Neuron (in vitro differentiated cells): Measurements from ENCODE around the gene IRF1.
"Not testable (repeated sequence)": the region's sequence is repeated elsewhere in the genome, so short reads cannot be mapped to it uniquely, and the experiment has no call there.

Experiments used
- H2AFZ ChIP-seq: one replicate; pipeline ENCODE4 v1.6.1; 2013; ENCODE audit warnings: low read depth, mild to moderate bottlenecking, inconsistent platforms, low read length, moderate library complexity
- H3K27me3 ChIP-seq: one replicate; pipeline ENCODE4 v1.6.1; 2013; ENCODE audit warnings: low read length; ENCODE audit not compliant: insufficient read depth
- H3K36me3 ChIP-seq: one replicate; pipeline ENCODE4 v1.6.1; 2013; ENCODE audit warnings: low read length; ENCODE audit not compliant: insufficient read depth
- H3K4me1 ChIP-seq: one replicate; pipeline ENCODE4 v1.6.1; 2013; ENCODE audit warnings: low read length; ENCODE audit not compliant: insufficient read depth
- H3K4me3 ChIP-seq: 2 replicates; pipeline ENCODE4 v1.5.1; 2013; ENCODE audit warnings: mild to moderate bottlenecking, low read length, moderate library complexity
- H3K9me3 ChIP-seq: one replicate; pipeline ENCODE4 v1.6.1; 2013; ENCODE audit warnings: low read length

Gene IRF1, protein sequence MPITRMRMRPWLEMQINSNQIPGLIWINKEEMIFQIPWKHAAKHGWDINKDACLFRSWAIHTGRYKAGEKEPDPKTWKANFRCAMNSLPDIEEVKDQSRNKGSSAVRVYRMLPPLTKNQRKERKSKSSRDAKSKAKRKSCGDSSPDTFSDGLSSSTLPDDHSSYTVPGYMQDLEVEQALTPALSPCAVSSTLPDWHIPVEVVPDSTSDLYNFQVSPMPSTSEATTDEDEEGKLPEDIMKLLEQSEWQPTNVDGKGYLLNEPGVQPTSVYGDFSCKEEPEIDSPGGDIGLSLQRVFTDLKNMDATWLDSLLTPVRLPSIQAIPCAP

DNA sequence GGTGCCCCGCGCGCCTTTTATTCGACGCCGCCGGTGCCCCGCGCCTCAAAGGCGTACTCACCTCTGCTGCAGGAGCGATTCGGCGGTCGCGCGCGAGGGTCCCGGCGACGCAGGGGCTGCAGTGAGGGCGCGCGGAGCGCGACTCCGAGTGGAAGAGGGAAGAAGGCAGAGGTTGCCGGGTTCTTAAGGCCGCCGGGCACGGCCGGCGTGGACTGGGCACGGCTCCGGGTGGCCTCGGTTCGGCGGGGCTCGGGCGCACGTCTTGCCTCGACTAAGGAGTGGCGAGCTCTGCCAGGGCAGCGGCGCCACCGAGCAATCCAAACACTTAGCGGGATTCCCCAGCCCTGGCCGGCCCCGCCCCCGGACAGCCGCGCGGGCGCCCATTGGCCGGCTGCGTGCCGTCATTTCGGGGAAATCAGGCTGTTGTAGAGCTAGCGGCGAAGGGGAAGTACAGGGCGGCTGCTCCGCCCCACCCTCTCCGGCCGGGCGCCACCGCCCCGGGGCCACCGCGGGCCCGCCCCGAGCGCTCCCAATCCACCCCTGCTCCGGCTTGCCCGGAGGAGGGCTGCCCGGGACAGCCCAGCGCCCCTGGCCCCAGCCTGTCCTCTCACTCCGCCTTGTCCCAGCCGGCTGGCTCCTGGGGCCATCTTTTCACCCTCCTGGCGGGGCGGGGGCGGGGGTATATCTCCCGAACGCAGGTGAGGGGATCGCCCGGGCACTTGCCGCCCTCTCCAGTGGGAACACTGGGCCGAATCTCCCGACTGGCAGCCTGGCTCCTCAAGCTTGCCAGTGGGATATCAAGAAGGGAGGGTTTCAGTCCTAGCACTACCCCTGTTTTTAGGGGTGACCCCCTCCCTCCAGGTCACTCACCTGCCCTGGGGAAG, at the start of gene IRF1:
TSS of gene IRF1 (minus strand) at position 290 of the 884 bp plus-strand sequence. CDS start 1,295 bp downstream, outside the sequence.
- peak within 1 kb of the TSS; percentile 82 for H3K4me3 ChIP-seq
- H3K27me3 ChIP-seq = peaks cover 13% of the 10 kb centered on the region
- H3K9me3 ChIP-seq = no peaks in the 10 kb centered on the region
- H3K36me3 ChIP-seq = peaks cover 12% of the 10 kb centered on the region
- peak within 1 kb of the TSS; percentile 91 for H2AFZ ChIP-seq
- H3K4me1 ChIP-seq = peaks cover 18% of the 10 kb centered on the region

DNA sequence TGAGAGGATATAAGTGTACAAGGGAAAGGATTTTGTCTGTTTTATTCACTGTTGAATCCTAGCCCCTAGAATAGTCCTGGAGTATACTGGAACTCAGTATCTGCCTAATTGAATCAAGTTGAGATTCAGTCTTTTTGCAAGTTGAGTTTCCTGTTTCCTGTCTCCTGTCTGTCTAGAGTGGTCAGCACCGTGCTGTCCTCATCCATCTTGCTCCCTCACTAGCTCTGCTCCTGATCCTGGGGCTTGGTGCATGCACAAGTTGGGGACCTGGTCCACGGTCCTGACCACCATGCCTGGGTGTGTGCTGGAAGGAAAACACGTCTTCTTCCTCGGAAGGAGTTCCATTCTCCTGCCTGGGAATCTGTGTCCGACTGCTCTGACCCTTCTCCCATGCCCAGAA, 49.6 kb upstream of the IRF1 start:
- Histone ChIP-seq H2AFZ (no peak overlapping the region), H3K36me3 (no peaks in the 10 kb centered on the region), H3K27me3 (peaks cover 3% of the 10 kb centered on the region), H3K4me1 (no peaks in the 10 kb centered on the region), H3K9me3 (no peaks in the 10 kb centered on the region), H3K4me3 (no peak overlapping the region)

DNA sequence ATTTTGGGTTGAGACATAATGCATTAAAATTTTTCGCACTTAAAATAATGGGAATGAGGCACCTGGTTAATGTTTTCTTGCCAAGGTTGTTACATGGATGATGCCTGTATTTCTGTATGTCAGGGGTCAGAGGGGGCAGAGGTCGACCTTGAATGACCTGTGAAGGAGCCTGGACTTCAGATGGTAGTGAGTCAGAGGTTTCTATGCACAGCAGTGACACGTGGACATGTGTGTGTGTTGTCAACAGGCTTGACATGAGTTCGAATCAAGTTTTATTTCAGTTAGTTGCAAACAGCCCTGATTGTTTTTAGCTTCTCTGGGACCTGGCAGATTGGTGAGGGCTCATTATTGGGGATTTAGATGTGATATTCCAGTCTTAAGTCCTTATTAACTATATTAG, 49.1 kb upstream of the IRF1 start:
- Histone ChIP-seq H3K9me3 (no peaks in the 10 kb centered on the region), H3K27me3 (peaks cover 3% of the 10 kb centered on the region), H2AFZ (no peak overlapping the region), H3K4me3 (no peak overlapping the region), H3K4me1 (no peaks in the 10 kb centered on the region), H3K36me3 (no peaks in the 10 kb centered on the region)

- H3K4me3 ChIP-seq = no peak overlapping the region
- no peaks in the 10 kb centered on the region for H3K4me1 ChIP-seq
- H3K27me3 ChIP-seq = peaks cover 7% of the 10 kb centered on the region
- no peak overlapping the region for H2AFZ ChIP-seq
- H3K36me3 ChIP-seq = no peaks in the 10 kb centered on the region
- H3K9me3 ChIP-seq = no peaks in the 10 kb centered on the region
These were observed 40.4 kb upstream of the IRF1 start for GRCh38 chr5:132530946-132531345.

DNA sequence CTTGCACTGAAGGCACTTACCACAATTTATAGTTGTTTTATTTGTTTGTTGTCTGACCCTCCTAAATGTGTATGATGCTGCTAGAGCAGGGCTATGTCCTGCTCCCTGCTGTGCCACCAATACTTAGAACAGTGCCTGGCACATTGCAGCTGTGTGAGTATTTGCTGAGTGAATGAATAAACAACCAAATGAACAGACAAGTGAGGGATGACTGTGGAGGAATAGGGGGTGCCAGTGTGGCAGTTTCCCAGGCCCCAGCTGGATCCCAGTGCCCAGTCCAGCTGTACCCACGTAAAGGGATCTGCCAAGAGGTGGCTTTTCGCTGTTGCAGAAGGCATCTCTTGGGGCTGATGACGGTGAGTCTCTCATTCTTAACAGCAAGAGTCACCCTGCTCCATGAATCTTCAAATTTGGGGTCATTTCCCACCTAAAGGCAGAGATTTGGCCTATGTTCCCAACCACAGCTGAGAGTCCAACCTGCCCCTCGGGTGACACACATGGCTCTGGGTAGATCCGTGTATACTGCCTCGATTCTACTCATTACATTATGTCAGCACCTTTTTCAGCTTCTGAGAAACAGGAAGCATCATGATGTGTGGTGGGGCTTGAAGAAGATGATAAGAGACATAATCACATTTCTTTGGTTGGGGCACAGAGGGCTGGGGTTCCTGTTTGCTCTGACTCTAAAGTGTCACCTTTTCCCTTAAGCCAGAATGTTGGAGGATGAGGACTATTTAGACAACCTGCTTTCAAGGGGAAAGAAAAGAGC, 38.5 kb upstream of the IRF1 start:
- Histone ChIP-seq H2AFZ (no peak overlapping the region), H3K4me3 (no peak overlapping the region), H3K27me3 (peaks cover 7% of the 10 kb centered on the region), H3K4me1 (no peaks in the 10 kb centered on the region), H3K36me3 (no peaks in the 10 kb centered on the region), H3K9me3 (no peaks in the 10 kb centered on the region)

DNA sequence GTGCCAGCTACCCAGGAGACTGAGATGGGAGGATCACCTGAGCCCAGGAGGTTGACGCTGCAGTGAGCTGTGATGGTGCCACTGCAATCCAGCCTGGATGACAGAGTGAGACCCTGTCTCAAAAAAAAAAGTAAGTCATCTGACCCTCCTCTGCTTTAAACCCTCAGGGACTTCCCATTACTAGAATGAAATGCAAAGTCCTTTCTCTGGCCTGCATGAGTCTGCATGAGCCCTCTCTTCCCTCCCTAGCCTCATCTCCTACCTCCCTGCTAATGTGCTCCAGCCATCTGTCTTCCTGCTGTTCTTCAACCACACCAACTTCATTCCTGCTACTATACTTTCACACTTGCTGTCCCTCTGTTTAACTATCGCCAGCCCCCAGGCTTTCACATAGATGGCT, 37.4 kb upstream of the IRF1 start:
- H3K4me3 ChIP-seq = no peak overlapping the region

DNA sequence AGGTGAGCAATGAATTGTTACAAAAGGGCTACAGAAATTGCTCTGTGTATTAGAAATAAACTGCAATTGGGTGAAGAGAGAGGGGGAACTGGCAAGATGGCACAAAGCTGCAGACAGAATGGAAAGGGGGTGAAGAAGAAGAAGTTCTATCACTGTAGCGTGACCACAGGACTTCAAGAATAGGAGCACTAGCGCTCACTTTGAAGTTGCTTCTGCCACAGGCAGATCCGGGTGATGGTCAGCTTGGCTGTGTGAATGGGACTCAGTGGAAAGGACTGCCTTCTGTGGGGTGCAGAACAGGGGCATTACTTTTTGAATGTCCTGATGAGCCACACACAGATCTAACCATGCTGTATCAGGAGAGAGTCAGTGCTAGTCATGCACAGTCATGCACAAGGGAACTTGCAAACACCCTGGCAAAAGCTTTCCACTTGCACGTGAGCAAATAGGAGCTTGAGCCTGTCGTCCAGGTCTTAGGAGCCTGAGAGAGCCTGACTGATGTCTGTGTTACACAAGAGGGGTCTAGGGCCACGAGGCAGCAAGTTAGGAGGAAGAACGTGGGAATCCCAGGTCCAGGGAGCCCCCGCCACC, 36.5 kb upstream of the IRF1 start:
- Histone ChIP-seq H3K36me3 (no peaks in the 10 kb centered on the region), H3K4me3 (no peak overlapping the region), H3K4me1 (no peaks in the 10 kb centered on the region), H2AFZ (peak overlapping the region; percentile 8), H3K27me3 (peaks cover 7% of the 10 kb centered on the region), H3K9me3 (no peaks in the 10 kb centered on the region)

More for the DNA sequence above, 37.4 kb upstream of the IRF1 start:
- Histone ChIP-seq H3K27me3 (peaks cover 7% of the 10 kb centered on the region), H2AFZ (no peak overlapping the region), H3K4me1 (no peaks in the 10 kb centered on the region), H3K9me3 (no peaks in the 10 kb centered on the region), H3K36me3 (no peaks in the 10 kb centered on the region)

DNA sequence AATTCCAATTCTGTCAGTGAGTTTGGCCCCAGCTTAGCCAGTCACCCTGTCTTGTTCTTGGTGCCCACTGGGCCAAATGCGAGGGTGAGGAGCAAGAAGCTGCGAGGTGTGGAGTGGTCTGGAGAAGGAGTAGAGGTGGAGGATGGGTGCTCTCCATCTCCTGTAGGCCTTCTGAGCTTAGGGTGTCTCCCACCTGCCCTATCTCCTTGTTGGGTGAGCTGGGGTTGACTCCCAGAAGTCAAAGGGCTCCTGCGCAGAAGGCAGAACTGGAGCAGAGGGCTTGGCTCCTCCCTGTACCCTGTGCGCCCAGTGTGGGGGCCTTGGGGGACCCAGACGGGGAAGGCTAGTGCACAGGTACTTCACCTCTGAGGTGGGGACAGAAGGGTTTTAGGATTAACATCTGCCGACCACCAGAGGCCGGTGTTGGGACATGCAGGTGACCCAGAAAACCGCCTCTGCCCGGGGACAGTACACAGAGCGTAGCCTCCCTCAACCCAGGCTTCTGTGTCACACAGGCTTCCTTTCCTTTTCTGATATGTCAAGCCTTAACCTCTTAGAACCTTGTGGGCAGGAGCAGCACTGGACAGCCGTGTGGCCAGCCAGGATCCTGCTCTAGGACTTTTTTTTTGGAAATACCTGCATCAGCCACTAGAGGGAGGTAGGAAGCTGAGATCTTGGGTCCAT, 35.9 kb upstream of the IRF1 start:
- H3K4me3 ChIP-seq = no peak overlapping the region
- no peaks in the 10 kb centered on the region for H3K36me3 ChIP-seq
- H3K27me3 ChIP-seq = peaks cover 3% of the 10 kb centered on the region
- H3K4me1 ChIP-seq = no peaks in the 10 kb centered on the region
- H2AFZ ChIP-seq = peak overlapping the region; percentile 8
- H3K9me3 ChIP-seq = no peaks in the 10 kb centered on the region

DNA sequence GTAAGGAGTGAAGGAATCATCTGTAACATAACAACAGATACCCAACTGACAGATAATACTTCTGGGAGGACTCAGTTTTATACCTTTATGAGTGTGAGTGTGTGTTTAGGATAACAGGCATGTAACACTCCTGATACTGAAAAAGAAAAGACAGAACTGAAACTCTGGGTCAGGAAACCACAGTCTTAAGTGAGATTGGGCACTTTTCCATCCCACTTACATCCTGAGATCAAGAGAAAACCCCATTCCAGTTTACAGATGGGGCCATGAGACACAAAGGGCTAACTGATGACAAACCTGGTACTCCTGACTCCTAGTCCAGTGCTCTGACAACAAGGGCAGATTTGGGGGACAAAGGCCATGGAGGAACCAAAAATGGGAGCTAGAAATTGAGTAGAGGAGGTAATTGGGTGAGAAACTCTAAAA, 34.7 kb upstream of the IRF1 start:
- H3K9me3 ChIP-seq = no peaks in the 10 kb centered on the region
- H2AFZ ChIP-seq = no peak overlapping the region
- peaks cover 3% of the 10 kb centered on the region for H3K27me3 ChIP-seq
- no peaks in the 10 kb centered on the region for H3K36me3 ChIP-seq
- no peaks in the 10 kb centered on the region for H3K4me1 ChIP-seq
- H3K4me3 ChIP-seq = no peak overlapping the region

DNA sequence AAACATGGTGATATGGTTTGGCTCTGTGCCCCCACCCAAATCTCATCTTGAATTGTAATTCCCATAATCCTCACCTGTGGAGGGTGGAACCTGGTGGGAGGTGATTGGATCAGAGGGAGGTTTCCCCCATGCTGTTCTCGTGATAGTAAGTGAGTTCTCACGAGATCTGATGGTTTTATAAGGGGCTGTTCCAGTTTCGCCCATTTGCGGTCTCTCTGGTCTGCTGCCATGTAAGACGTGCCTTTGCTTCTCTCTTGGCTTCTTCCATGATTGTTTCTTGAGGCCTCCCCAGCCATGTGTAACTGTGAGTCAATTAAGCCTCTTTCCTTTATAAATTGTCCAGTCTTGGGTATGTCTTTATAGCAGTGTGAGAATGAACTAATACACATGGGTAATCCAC, 34.3 kb upstream of the IRF1 start:
- H3K4me1 ChIP-seq, H3K4me3 ChIP-seq, H3K27me3 ChIP-seq, H2AFZ ChIP-seq, H3K9me3 ChIP-seq, H3K36me3 ChIP-seq: not testable (repeated sequence)

DNA sequence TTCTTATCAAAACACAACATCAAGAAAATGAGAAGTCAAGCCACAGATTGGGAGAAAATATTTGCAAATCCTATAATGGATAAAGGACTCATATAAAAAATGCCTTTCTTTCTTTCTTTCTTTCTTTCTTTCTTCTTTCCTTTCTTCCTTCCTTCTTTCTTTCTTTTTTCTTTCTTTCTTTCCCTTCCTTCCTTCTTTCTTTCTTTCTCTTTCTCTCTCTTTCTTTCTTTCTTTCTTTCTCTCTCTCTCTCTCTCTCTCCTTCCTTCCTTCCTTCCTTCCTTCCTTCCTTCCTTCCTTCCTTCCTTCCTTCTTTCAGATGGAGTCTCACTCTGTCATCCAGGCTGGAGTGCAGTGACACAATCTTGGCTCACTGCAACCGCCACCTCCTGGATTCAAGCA, 31.5 kb upstream of the IRF1 start:
- not testable (repeated sequence) for H3K9me3 ChIP-seq, H3K4me3 ChIP-seq, H3K27me3 ChIP-seq, H3K36me3 ChIP-seq, H2AFZ ChIP-seq, H3K4me1 ChIP-seq

DNA sequence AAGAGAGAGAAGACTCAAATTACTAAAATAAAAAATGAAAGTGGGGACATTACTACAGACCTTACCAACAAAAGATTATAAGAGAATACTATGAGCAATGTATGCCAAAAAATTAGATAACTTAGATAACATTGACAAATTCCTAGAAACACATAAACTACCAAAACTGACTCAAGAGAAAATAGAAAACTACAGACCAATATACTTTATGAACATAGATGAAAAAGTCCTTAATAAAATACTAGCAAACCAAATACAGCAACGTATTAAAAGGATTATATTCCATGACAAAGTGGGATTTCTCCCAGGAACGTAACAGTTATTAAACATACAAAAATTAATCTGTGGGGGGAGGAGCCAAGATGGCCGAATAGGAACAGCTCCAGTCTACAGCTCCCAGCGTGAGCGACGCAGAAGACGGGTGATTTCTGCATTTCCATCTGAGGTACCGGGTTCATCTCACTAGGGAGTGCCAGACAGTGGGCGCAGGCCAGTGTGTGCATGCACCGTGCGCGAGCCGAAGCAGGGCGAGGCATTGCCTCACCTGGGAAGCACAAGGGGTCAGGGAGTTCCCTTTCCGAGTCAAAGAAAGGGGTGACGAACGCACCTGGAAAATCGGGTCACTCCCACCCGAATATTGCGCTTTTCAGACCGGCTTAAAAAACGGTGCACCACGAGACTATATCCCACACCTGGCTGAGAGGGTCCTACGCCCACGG, 23.2 kb upstream of the IRF1 start:
- not testable (repeated sequence) for H3K27me3 ChIP-seq, H3K36me3 ChIP-seq, H2AFZ ChIP-seq, H3K4me3 ChIP-seq, H3K4me1 ChIP-seq, H3K9me3 ChIP-seq
